IMR-90 (cell line): ENCODE measurements around the gene ACOX3. TPM values are rescaled to one million over a fixed set of nuclear protein-coding genes. Genes with fewer than 3 reads are reported as not detected.

Source experiments
- ATAC-seq: fragments of 200-7000 bp; cut with Tn5 transposase; 2 replicates; pipeline ENCODE4 v1.9.1; 2020; ENCODE audit warnings: low read depth, mild to moderate bottlenecking, moderate library complexity
- BruUV-seq: library from RNA; stranded (reverse); fragments of 400-500 nt; replicated peaks from 2 replicates; lab custom pipeline; 2021; lab: Mats Ljungman, UMichigan
- CTCF ChIA-PET: fragments of 300-600 bp; formaldehyde crosslinking; extraction: SDS; loops from one replicate; lab custom pipeline; 2021; ENCODE audit warnings: antibody characterized with exemption; lab: Yijun Ruan, JAX
- POLR2A ChIA-PET: fragments of 300-600 bp; sonication (Branson Sonifier 250); formaldehyde crosslinking; loops from one replicate; lab custom pipeline; 2022; ENCODE audit warnings: antibody characterized with exemption; ENCODE audit not compliant: unreplicated experiment; lab: Charles Lee
- DNase-seq: peaks from one replicate; pipeline ENCODE4 v3.0.0; 2013
- H2AFZ ChIP-seq: replicated peaks from 2 replicates; pipeline ENCODE3; 2013; ENCODE audit warnings: low read length, mild to moderate bottlenecking; ENCODE audit not compliant: poor library complexity
- H2AK5ac ChIP-seq: 2 replicates; pipeline ENCODE4 v1.6.1; 2013; ENCODE audit warnings: low read depth, low read length, inconsistent platforms
- H2AK9ac ChIP-seq: replicated peaks from 2 replicates; pipeline ENCODE3; 2013; ENCODE audit warnings: mild to moderate bottlenecking, low read depth, low read length, moderate library complexity; ENCODE audit not compliant: poor library complexity
- H2BK120ac ChIP-seq: 2 replicates; pipeline ENCODE4 v1.6.1; 2013; ENCODE audit warnings: low read depth, low read length, inconsistent platforms
- H2BK15ac ChIP-seq: 3 replicates; pipeline ENCODE4 v1.6.1; 2013; ENCODE audit warnings: low read depth, low read length, inconsistent platforms
- H2BK20ac ChIP-seq: 2 replicates; pipeline ENCODE4 v1.6.1; 2013; ENCODE audit warnings: low read depth, mild to moderate bottlenecking, inconsistent platforms, low read length, moderate library complexity
- H2BK5ac ChIP-seq: 2 replicates; pipeline ENCODE4 v1.6.1; 2013; ENCODE audit warnings: mild to moderate bottlenecking, low read depth, low read length, inconsistent platforms; ENCODE audit not compliant: poor library complexity, severe bottlenecking
- H3K14ac ChIP-seq: replicated peaks from 2 replicates; pipeline ENCODE4 v1.6.1; 2013; ENCODE audit warnings: low read depth, low read length, inconsistent platforms
- H3K18ac ChIP-seq: 2 replicates; pipeline ENCODE4 v1.6.1; 2013; ENCODE audit warnings: low read depth, low read length, control low read depth
- H3K23ac ChIP-seq: 2 replicates; pipeline ENCODE4 v1.6.1; 2013; ENCODE audit warnings: low read depth, low read length, inconsistent platforms
- H3K27ac ChIP-seq: 2 replicates; pipeline ENCODE4 v1.5.1; 2013; ENCODE audit warnings: mild to moderate bottlenecking, control low read depth, low read length; ENCODE audit not compliant: insufficient read depth
- H3K27me3 ChIP-seq: 2 replicates; pipeline ENCODE4 v1.6.1; 2013; ENCODE audit warnings: low read length; ENCODE audit not compliant: control insufficient read depth, insufficient read depth
- H3K36me3 ChIP-seq: 2 replicates; pipeline ENCODE4 v1.6.1; 2013; ENCODE audit warnings: low read length, mixed read lengths; ENCODE audit not compliant: control insufficient read depth, insufficient read depth
- H3K4ac ChIP-seq: 2 replicates; pipeline ENCODE4 v1.6.1; 2013; ENCODE audit warnings: low read depth, low read length, inconsistent platforms
- H3K4me1 ChIP-seq: 2 replicates; pipeline ENCODE4 v1.6.1; 2013; ENCODE audit warnings: low read length, mixed read lengths; ENCODE audit not compliant: control insufficient read depth, insufficient read depth
- H3K4me2 ChIP-seq: 2 replicates; pipeline ENCODE4 v1.6.1; 2013; ENCODE audit warnings: low read depth, mild to moderate bottlenecking, control low read depth, low read length, moderate library complexity
- H3K4me3 ChIP-seq: 2 replicates; pipeline ENCODE4 v1.5.1; 2013; ENCODE audit warnings: low read depth, mild to moderate bottlenecking, control low read depth, low read length, moderate library complexity; ENCODE audit not compliant: insufficient read depth
- H3K56ac ChIP-seq: 2 replicates; pipeline ENCODE4 v1.6.1; 2013; ENCODE audit warnings: low read length, inconsistent platforms; ENCODE audit not compliant: insufficient read depth; ENCODE audit errors: extremely low read depth
- H3K79me1 ChIP-seq, 2 experiments: 2 replicates each; pipeline ENCODE4 v1.6.1; 2013; ENCODE audit warnings: low read length in 2 of 2, inconsistent platforms in 1 of 2, low read depth in 1 of 2
- H3K9ac ChIP-seq: 2 replicates; pipeline ENCODE4 v1.6.1; 2013; ENCODE audit warnings: low read depth, low read length, control low read depth
- H3K9me1 ChIP-seq: 2 replicates; pipeline ENCODE4 v1.6.1; 2013; ENCODE audit warnings: low read length, inconsistent platforms; ENCODE audit not compliant: insufficient read depth
- H3K9me3 ChIP-seq: 2 replicates; pipeline ENCODE4 v1.6.1; 2013; ENCODE audit warnings: low read length; ENCODE audit not compliant: control insufficient read depth, insufficient read depth
- H4K20me1 ChIP-seq: 2 replicates; pipeline ENCODE4 v1.6.1; 2013; ENCODE audit warnings: low read length, inconsistent platforms; ENCODE audit not compliant: insufficient read depth
- H4K5ac ChIP-seq: 2 replicates; pipeline ENCODE4 v1.6.1; 2013; ENCODE audit warnings: mild to moderate bottlenecking, low read depth, low read length, control low read depth
- H4K8ac ChIP-seq, 2 experiments: 2 replicates each; pipeline ENCODE4 v1.6.1; 2013; ENCODE audit warnings: low read depth in 2 of 2, low read length in 2 of 2, control low read depth in 1 of 2, inconsistent platforms in 1 of 2
- H4K91ac ChIP-seq: 2 replicates; pipeline ENCODE4 v1.6.1; 2013; ENCODE audit warnings: low read depth, low read length, inconsistent platforms; ENCODE audit not compliant: insufficient read depth
- CEBPB ChIP-seq: IDR thresholded peaks from 2 replicates; pipeline ENCODE4 v1.6.1; 2012; ENCODE audit warnings: low read depth, low read length, improper control_type of control experiment
- CHD1 ChIP-seq: IDR thresholded peaks from 2 replicates; pipeline ENCODE4 v1.6.1; 2012; ENCODE audit warnings: low read depth, low read length, improper control_type of control experiment
- ELK1 ChIP-seq: fragments of 150-350 bp; IDR thresholded peaks from 2 replicates; pipeline ENCODE4 v1.6.1; 2016; ENCODE audit warnings: low read depth, mild to moderate bottlenecking, low read length, moderate library complexity, borderline replicate concordance
- MAFK ChIP-seq: IDR thresholded peaks from 2 replicates; pipeline ENCODE4 v1.6.1; 2012; ENCODE audit warnings: low read depth, low read length, improper control_type of control experiment
- MXI1 ChIP-seq: IDR thresholded peaks from 2 replicates; pipeline ENCODE4 v1.6.1; 2012; ENCODE audit warnings: low read depth, mild to moderate bottlenecking, low read length, moderate library complexity, borderline replicate concordance
- NFE2L2 ChIP-seq: fragments of 150-350 bp; IDR thresholded peaks from 2 replicates; pipeline ENCODE4 v1.6.1; 2016; ENCODE audit warnings: low read depth, mild to moderate bottlenecking, low read length
- SMC3 ChIP-seq: fragments of 150-350 bp; IDR thresholded peaks from 2 replicates; pipeline ENCODE4 v1.6.1; 2016; ENCODE audit warnings: low read depth, mild to moderate bottlenecking, antibody characterized with exemption, low read length, moderate library complexity
- WGBS, 2 experiments: methylation state at CpG; one replicate each; pipeline versions ENCODE4 v1.1.5 to v1.1.7; 2013; ENCODE audit warnings: missing lambda C conversion rate in 2 of 2; ENCODE audit not compliant: insufficient read length in 1 of 2; ENCODE audit errors: extremely low coverage in 2 of 2; 5-methylcytosine and 5-hydroxymethylcytosine counted together
- dilution Hi-C: fragments of 300-500 bp; cut with HindIII; formaldehyde crosslinking; loops from one replicate; pipeline ENCODE4 v1.14.3; 2018; ENCODE audit warnings: low sequenced_read_pairs; ENCODE audit not compliant: unreplicated experiment
- in situ Hi-C: fragments of 300-500 bp; cut with MboI; formaldehyde crosslinking; loops from 3 replicates; pipeline ENCODE4 v1.14.3; 2019; ENCODE audit warnings: low sequenced_read_pairs, inconsistent platforms, mixed read lengths
- intact Hi-C: fragments of 100-400 bp; cut with micrococcal nuclease; formaldehyde crosslinking; loops from 2 replicates; pipeline ENCODE4 v1.10.0; 2022
- polyA plus RNA-seq, 3 experiments: library from polyadenylated mRNA; depleted of rRNA; stranded (reverse); fragments of >200 nt; gene quantifications; 2 replicates each; pipeline ENCODE4 v1.2.3, GENCODE V29; 2012; ENCODE audit warnings: low replicate concordance in 1 of 3
- total RNA-seq: library from RNA; depleted of rRNA; stranded (reverse); fragments of >200 nt; gene quantifications from 2 replicates; pipeline ENCODE4 v1.2.3, GENCODE V29; 2012
- TF ChIP-seq, protein P1 (sequence below): conservative IDR thresholded peaks from 2 replicates; pipeline ENCODE4 v1.5.1; 2012; ENCODE audit warnings: mild to moderate bottlenecking, low read depth, low read length, improper control_type of control experiment

ACOX3 gene
- total and polyA plus RNA-seq, 2 of the 4 experiments (the other 2 are of a cell fraction) = 15.2 to 25.8 TPM

DNA sequence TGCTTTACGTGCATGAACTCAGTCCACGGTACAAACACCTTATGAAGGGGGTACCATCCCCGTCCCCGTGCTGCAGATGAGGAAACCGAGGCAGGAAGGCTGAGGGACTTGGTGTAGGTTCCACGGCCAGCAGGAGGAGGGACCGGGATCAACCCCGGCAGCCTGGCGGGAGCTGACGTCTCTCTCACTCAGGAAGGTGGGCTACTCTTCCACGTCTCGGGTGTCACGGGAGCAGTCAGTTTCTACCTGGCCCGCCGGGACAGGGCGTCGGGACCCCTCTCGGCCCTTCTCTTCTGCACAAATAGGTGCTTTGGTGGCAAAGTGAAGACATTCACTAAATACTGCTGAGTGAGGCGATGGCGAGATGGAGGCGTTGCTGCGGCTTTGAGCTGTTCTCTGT, 53.3 kb downstream of the ACOX3 start:
- 98% methylated on average over 7 of the region's 22 CpGs; no CpG with 5 or more reads in 1 of the 2 experiments for WGBS, 2 experiments

More for the DNA sequence above, 53.3 kb downstream of the ACOX3 start:
- H3K36me3 ChIP-seq = peaks cover 39% of the 10 kb centered on the region; the same call in 1 of the 2 replicates
- H4K5ac ChIP-seq = no peak overlapping the region
- no peak overlapping the region for H2AK5ac ChIP-seq
- H2BK5ac ChIP-seq = no peak overlapping the region
- no peak overlapping the region for H2BK120ac ChIP-seq
- H4K20me1 ChIP-seq = peaks cover 17% of the 10 kb centered on the region; the same call in 1 of the 2 replicates
- H3K9me1 ChIP-seq = peaks cover 11% of the 10 kb centered on the region; the same call in 1 of the 2 replicates
- intact Hi-C loops = no loop called here
- no peak overlapping the region for H2AFZ ChIP-seq
- no TSS peak for BruUV-seq
- no peaks in the 10 kb centered on the region for H3K9me3 ChIP-seq
- no peaks in the 10 kb centered on the region for H3K27me3 ChIP-seq
- no peak overlapping the region for H4K91ac ChIP-seq
- peaks cover 0 to 4% of the 10 kb centered on the region in 2 experiments; a peak in 1 of 4 replicates for H3K79me1 ChIP-seq
- dilution Hi-C loops = no loop called here
- no peak overlapping the region for H4K8ac ChIP-seq
- H2AK9ac ChIP-seq = no peak overlapping the region
- no peak overlapping the region for H2BK20ac ChIP-seq
- no peak overlapping the region for H3K4me3 ChIP-seq
- ATAC-seq (no peak), DNase-seq (no peak)
- CTCF ChIA-PET = no interaction called here
- no peak overlapping the region for H3K9ac ChIP-seq
- H3K18ac ChIP-seq = no peak overlapping the region
- no peak overlapping the region for H3K14ac ChIP-seq
- no peak overlapping the region for H2BK15ac ChIP-seq
- no peak overlapping the region for H3K4me2 ChIP-seq
- H3K27ac ChIP-seq = no peak overlapping the region
- peaks cover 7% of the 10 kb centered on the region for H3K4me1 ChIP-seq
- POLR2A ChIA-PET = no interaction called here
- no peak overlapping the region for H3K23ac ChIP-seq
- no peak overlapping the region for H3K56ac ChIP-seq
- TF ChIP-seq NFE2L2 = no peak
- TF ChIP-seq, protein P1, sequence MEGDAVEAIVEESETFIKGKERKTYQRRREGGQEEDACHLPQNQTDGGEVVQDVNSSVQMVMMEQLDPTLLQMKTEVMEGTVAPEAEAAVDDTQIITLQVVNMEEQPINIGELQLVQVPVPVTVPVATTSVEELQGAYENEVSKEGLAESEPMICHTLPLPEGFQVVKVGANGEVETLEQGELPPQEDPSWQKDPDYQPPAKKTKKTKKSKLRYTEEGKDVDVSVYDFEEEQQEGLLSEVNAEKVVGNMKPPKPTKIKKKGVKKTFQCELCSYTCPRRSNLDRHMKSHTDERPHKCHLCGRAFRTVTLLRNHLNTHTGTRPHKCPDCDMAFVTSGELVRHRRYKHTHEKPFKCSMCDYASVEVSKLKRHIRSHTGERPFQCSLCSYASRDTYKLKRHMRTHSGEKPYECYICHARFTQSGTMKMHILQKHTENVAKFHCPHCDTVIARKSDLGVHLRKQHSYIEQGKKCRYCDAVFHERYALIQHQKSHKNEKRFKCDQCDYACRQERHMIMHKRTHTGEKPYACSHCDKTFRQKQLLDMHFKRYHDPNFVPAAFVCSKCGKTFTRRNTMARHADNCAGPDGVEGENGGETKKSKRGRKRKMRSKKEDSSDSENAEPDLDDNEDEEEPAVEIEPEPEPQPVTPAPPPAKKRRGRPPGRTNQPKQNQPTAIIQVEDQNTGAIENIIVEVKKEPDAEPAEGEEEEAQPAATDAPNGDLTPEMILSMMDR = no peak
- TF ChIP-seq CEBPB = no peak
- no peak for TF ChIP-seq ELK1
- TF ChIP-seq CHD1 = no peak
- TF ChIP-seq MAFK = no peak
- no peak for TF ChIP-seq MXI1
- no peak for TF ChIP-seq SMC3
- no peak overlapping the region for H3K4ac ChIP-seq
- in situ Hi-C loops = no loop called here
